WERI-Rb-1 (cell line): Measurements from ENCODE around the gene UST.
A peak's percentile ranks its signal among the peaks of the same experiment; 100 is the strongest.

Experiments used
- DNase-seq: peaks from one replicate; pipeline ENCODE4 v3.0.0-alpha.2; 2020
- H3K27ac ChIP-seq: fragments of 250-450 bp; sonication (Bioruptor Pico); 2 replicates; pipeline ENCODE4 v1.5.1; 2020; ENCODE audit warnings: mild to moderate bottlenecking, moderate library complexity
- H3K27me3 ChIP-seq: fragments of 250-450 bp; sonication (Bioruptor Pico); 2 replicates; pipeline ENCODE4 v1.5.1; 2021; ENCODE audit warnings: mild to moderate bottlenecking, low read depth, moderate library complexity; ENCODE audit not compliant: insufficient read depth, severe bottlenecking
- H3K36me3 ChIP-seq: fragments of 250-450 bp; sonication (Bioruptor Pico); 2 replicates; pipeline ENCODE4 v1.5.1; 2020; ENCODE audit warnings: mild to moderate bottlenecking, moderate library complexity
- H3K4me3 ChIP-seq: 2 replicates; pipeline ENCODE4 v1.5.1; 2011; ENCODE audit warnings: low read depth, mild to moderate bottlenecking, control low read depth, low read length
- H3K9me3 ChIP-seq: fragments of 250-450 bp; sonication (Bioruptor Pico); 2 replicates; pipeline ENCODE4 v1.5.1; 2021; ENCODE audit warnings: mild to moderate bottlenecking, moderate library complexity; ENCODE audit not compliant: severe bottlenecking
- TF ChIP-seq, protein P1 (sequence below): IDR thresholded peaks from 2 replicates; pipeline ENCODE4 v1.5.1; 2011; ENCODE audit warnings: low read depth, mild to moderate bottlenecking, control low read depth, inconsistent platforms, low read length

The UST gene

DNA sequence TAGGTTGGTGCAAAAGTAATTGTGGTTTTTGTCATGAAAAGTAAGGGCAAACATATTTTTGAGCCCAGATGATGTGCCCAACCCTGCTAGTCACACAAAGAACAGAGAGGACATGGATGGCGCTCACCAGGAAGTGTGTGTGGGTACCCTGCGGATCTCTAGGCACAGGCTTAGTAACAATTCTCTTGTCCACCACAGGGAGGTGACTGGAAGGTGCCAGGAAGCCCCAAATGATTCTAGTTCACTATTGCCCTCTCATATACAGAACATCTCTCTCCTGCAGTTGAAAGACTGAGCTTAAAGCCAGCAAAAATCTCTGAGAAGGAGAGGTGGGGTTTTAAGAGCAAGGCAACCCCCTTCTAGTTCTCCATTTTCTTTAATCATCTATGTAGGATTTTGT, 298.6 kb downstream of the UST start:
- no peak for DNase-seq
- Histone ChIP-seq H3K36me3 (no peaks in the 10 kb centered on the region), H3K27me3 (no peaks in the 10 kb centered on the region), H3K4me3 (no peak overlapping the region), H3K27ac (no peak overlapping the region), H3K9me3 (no peaks in the 10 kb centered on the region)
- TF ChIP-seq, protein P1, sequence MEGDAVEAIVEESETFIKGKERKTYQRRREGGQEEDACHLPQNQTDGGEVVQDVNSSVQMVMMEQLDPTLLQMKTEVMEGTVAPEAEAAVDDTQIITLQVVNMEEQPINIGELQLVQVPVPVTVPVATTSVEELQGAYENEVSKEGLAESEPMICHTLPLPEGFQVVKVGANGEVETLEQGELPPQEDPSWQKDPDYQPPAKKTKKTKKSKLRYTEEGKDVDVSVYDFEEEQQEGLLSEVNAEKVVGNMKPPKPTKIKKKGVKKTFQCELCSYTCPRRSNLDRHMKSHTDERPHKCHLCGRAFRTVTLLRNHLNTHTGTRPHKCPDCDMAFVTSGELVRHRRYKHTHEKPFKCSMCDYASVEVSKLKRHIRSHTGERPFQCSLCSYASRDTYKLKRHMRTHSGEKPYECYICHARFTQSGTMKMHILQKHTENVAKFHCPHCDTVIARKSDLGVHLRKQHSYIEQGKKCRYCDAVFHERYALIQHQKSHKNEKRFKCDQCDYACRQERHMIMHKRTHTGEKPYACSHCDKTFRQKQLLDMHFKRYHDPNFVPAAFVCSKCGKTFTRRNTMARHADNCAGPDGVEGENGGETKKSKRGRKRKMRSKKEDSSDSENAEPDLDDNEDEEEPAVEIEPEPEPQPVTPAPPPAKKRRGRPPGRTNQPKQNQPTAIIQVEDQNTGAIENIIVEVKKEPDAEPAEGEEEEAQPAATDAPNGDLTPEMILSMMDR = 0 out of 2 replicates have a peak, but pooled peaks have one; percentile 8

DNA sequence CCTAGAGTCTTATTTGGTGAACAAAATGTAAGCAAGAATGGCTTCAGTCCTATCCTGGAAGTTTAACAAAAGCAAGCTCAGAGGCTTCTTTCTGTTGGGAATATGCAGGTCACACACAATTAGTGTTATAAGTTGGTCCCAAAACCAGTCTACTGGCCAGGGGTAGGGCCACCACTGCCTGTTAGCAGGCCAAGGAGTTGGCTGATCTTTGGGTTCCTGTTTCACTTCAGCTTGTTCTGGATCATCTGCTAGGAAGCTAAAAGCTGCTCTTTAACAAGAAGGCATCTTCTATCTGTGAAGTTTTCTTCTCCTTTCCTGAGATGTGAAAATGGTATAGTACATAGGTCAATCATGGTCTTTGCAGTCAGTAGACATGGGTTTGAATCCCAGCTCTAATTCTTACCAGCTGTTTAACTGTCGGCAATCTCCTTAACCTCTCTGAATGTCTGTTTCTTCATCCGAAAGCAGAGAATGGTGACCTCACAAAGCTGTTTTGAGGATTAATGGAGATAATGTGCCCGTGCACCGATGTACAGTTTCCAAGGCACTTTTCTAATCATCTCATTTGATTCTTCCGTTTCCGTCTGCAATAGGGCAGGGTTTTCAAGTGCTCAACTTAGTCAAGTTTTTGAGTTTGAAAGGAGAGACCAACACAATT, 299.5 kb downstream of the UST start:
- Histone ChIP-seq H3K36me3 (no peaks in the 10 kb centered on the region), H3K9me3 (no peaks in the 10 kb centered on the region), H3K27ac (no peak overlapping the region; the same call in 1 of the 2 replicates), H3K27me3 (no peaks in the 10 kb centered on the region), H3K4me3 (no peak overlapping the region)
- DNase-seq = no peak
- TF ChIP-seq, protein P1 = no peak

DNA sequence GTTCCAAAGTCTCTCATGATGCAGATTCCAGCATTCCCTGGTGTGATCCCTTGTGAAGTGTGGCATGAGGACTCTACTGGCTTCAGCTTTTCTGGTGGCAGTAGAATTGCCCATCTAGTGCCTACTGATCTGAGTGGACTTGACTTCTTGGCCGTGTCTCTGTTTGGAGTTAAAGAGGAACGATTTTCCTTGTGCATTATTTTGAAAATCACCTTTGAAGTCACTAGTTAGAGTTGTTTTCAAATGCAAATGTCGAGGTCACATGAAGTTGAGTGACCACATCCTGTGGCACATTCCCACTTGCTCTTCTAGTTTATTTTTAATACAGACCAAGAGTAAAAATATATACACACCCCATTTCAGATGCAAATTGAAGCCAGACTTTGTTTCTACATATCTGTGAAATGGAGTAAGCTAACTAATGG, 300.0 kb downstream of the UST start:
- TF ChIP-seq, protein P1 = no peak
- no peak overlapping the region for H3K27ac ChIP-seq
- H3K27me3 ChIP-seq = no peaks in the 10 kb centered on the region
- no peaks in the 10 kb centered on the region for H3K9me3 ChIP-seq
- DNase-seq = no peak
- no peaks in the 10 kb centered on the region for H3K36me3 ChIP-seq
- no peak overlapping the region for H3K4me3 ChIP-seq

DNA sequence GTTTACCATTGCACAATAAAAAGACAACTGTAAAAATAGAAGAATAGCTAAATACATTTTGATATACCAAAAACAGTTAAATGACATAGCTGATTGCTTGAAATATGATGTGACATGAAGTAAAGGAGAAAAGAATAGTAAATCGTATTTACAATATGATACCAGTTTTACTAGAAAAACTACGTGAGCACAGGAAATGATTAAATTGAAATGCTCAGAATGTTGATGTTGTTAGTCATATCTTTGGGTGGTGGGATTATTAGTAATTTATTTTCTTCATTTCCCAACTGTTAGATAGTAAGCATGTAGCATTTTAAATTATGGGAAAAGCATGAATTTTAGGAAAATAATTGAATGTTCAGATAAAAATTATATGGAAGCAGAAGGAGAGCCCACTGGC, 302.4 kb downstream of the UST start:
- no peak overlapping the region for H3K4me3 ChIP-seq
- TF ChIP-seq, protein P1 = no peak
- H3K9me3 ChIP-seq = no peaks in the 10 kb centered on the region
- H3K36me3 ChIP-seq = no peaks in the 10 kb centered on the region
- H3K27ac ChIP-seq = no peak overlapping the region
- DNase-seq = no peak
- H3K27me3 ChIP-seq = no peaks in the 10 kb centered on the region

DNA sequence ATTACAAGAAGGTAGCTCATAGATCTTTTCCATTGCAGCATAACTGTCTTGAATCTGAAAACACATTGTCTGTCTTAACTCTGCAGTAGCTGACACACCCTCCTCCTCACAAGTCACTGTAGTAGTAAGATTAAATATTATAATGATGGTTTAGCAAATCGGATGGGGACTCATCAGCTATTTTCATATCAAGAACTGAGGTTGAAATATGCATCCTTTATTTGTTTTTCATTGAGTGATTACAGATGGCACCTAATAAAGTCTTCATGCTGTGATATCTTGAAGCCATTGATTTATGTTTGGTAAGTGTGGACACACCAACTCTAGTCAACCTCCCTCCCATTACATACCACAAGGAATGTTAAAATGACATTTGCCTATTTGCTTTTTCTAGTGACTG, 303.3 kb downstream of the UST start:
- TF ChIP-seq, protein P1 = no peak
- no peak overlapping the region for H3K27ac ChIP-seq
- no peak for DNase-seq

More for the DNA sequence above, 303.3 kb downstream of the UST start:
- no peaks in the 10 kb centered on the region for H3K27me3 ChIP-seq
- no peaks in the 10 kb centered on the region for H3K36me3 ChIP-seq
- no peaks in the 10 kb centered on the region for H3K9me3 ChIP-seq
- H3K4me3 ChIP-seq = no peak overlapping the region
